ENCODE results near the gene SLC19A1.
"Not testable (repeated sequence)": the region's sequence is repeated elsewhere in the genome, so short reads cannot be mapped to it uniquely, and the experiment has no call there.

SLC19A1 gene

DNA sequence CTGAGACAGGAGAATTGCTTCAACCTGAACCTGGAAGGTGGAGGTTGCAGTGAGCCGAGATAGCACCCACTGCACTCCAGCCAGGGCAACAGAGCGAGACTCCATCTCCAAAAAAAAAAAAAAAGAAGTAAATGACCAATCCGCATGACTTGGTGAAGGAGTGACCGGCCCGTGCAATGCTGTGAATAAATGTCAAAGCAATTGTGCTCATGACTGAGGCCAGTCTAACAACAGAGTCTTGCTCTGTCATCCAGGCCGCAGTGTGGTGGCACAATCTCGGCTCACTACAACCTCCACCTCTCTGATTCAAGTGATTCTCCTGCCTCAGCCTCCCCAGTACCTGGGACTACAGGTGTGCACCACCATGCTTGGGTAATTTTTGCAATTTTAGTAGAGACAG lies 27.8 kb upstream of the SLC19A1 start:
- no peak overlapping the region for H3K4me3 ChIP-seq (ENCODE audit: low read depth, low read length)
- H3K9me3 ChIP-seq (ENCODE audit: control insufficient read depth, low read length): no peaks in the 10 kb centered on the region
- no peak overlapping the region for H3K27ac ChIP-seq
- no peak overlapping the region for H3K4me2 ChIP-seq (ENCODE audit: low read length)
- H3K9ac ChIP-seq: no peak overlapping the region
- no peaks in the 10 kb centered on the region for H3K27me3 ChIP-seq (ENCODE audit: control insufficient read depth, insufficient read depth, low read length)
- no peak overlapping the region for H2AFZ ChIP-seq
- H3K36me3 ChIP-seq (ENCODE audit: control insufficient read depth, insufficient read depth, low read length): no peaks in the 10 kb centered on the region
- H3K79me2 ChIP-seq: no peaks in the 10 kb centered on the region
- TF ChIP-seq, protein P1, sequence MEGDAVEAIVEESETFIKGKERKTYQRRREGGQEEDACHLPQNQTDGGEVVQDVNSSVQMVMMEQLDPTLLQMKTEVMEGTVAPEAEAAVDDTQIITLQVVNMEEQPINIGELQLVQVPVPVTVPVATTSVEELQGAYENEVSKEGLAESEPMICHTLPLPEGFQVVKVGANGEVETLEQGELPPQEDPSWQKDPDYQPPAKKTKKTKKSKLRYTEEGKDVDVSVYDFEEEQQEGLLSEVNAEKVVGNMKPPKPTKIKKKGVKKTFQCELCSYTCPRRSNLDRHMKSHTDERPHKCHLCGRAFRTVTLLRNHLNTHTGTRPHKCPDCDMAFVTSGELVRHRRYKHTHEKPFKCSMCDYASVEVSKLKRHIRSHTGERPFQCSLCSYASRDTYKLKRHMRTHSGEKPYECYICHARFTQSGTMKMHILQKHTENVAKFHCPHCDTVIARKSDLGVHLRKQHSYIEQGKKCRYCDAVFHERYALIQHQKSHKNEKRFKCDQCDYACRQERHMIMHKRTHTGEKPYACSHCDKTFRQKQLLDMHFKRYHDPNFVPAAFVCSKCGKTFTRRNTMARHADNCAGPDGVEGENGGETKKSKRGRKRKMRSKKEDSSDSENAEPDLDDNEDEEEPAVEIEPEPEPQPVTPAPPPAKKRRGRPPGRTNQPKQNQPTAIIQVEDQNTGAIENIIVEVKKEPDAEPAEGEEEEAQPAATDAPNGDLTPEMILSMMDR (IDR thresholded peaks at IDR 0.05): no peak
- H3K4me1 ChIP-seq: no peaks in the 10 kb centered on the region

DNA sequence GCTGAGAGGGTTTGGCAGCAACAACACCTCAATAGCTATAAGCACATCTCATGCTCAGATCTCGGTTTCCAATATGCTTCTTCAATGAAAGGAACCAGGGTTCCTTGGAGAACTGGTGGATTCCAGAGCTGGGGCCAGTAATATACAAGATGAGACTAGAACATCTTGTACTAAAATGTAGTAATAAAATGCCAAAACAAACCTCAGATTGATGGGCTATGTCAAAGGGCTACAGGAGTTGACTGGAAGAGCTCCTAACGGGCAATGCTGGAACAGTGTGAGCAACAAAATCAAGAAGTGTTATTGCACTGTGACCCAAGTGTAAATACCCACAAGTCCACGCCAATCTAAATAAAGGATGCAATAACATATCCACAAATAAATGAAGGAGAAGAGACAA lies 26.1 kb upstream of the SLC19A1 start:
- H2AFZ ChIP-seq: no peak overlapping the region
- no peaks in the 10 kb centered on the region for H3K27me3 ChIP-seq (ENCODE audit: control insufficient read depth, insufficient read depth, low read length)
- H3K4me1 ChIP-seq: no peaks in the 10 kb centered on the region
- no peak overlapping the region for H3K4me2 ChIP-seq (ENCODE audit: low read length)
- H3K9me3 ChIP-seq (ENCODE audit: control insufficient read depth, low read length): no peaks in the 10 kb centered on the region
- no peak overlapping the region for H3K4me3 ChIP-seq (ENCODE audit: low read depth, low read length)
- no peak overlapping the region for H3K9ac ChIP-seq
- no peaks in the 10 kb centered on the region for H3K36me3 ChIP-seq (ENCODE audit: control insufficient read depth, insufficient read depth, low read length)
- TF ChIP-seq, protein P1 (IDR thresholded peaks at IDR 0.05): no peak
- H3K79me2 ChIP-seq: no peaks in the 10 kb centered on the region
- no peak overlapping the region for H3K27ac ChIP-seq

DNA sequence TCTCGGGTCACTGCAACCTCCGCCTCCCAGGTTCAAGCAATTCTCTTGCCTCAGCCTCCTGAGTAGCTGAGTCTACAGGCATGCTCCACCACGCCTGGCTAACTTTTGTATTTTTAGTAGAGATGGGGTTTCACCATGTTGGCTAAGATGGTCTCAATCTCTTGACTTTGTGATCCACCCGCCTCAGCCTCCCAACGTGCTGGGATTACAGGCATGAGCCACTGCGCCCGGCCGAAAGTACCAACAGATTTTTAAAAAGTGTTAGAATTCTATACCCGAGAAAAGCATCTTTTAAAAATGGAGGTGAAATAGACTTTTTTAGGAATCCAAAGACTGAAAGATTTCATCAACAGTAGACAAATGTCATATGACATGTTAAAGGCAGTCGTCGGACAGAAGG lies 21.9 kb upstream of the SLC19A1 start:
- not testable (repeated sequence) for H3K9ac ChIP-seq; H3K27me3 ChIP-seq (ENCODE audit: control insufficient read depth, insufficient read depth, low read length); H3K79me2 ChIP-seq; H3K27ac ChIP-seq; H3K36me3 ChIP-seq (ENCODE audit: control insufficient read depth, insufficient read depth, low read length); H3K4me2 ChIP-seq (ENCODE audit: low read length); H3K4me3 ChIP-seq (ENCODE audit: low read depth, low read length); H2AFZ ChIP-seq; H3K9me3 ChIP-seq (ENCODE audit: control insufficient read depth, low read length); H3K4me1 ChIP-seq

DNA sequence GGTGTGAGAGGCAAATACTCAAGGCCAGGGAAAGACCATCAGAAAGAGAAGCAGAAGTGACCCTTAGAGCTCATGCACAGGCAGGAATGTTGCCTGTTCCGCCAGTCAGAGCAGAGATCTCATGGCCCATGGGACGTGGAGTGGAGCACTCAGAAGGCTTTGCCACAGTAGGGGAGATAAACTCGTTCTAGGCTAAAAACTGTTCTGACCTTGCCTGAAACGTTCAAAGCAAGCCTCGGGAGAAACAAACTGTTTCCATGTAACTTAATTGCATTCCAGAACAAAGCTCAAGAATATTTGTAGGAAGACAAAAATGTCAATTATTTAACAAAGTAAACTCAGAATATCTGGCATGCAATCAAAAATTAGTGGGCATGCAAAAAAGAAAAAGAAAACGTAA lies 20.7 kb upstream of the SLC19A1 start:
- no peak overlapping the region for H3K4me2 ChIP-seq (ENCODE audit: low read length)
- no peaks in the 10 kb centered on the region for H3K36me3 ChIP-seq (ENCODE audit: control insufficient read depth, insufficient read depth, low read length)
- TF ChIP-seq, protein P1 (IDR thresholded peaks at IDR 0.05): no peak
- no peak overlapping the region for H3K27ac ChIP-seq
- H3K4me1 ChIP-seq: no peaks in the 10 kb centered on the region
- H3K27me3 ChIP-seq (ENCODE audit: control insufficient read depth, insufficient read depth, low read length): no peaks in the 10 kb centered on the region
- no peak overlapping the region for H3K4me3 ChIP-seq (ENCODE audit: low read depth, low read length)
- H2AFZ ChIP-seq: no peak overlapping the region
- no peaks in the 10 kb centered on the region for H3K79me2 ChIP-seq
- no peak overlapping the region for H3K9ac ChIP-seq
- H3K9me3 ChIP-seq (ENCODE audit: control insufficient read depth, low read length): no peaks in the 10 kb centered on the region

DNA sequence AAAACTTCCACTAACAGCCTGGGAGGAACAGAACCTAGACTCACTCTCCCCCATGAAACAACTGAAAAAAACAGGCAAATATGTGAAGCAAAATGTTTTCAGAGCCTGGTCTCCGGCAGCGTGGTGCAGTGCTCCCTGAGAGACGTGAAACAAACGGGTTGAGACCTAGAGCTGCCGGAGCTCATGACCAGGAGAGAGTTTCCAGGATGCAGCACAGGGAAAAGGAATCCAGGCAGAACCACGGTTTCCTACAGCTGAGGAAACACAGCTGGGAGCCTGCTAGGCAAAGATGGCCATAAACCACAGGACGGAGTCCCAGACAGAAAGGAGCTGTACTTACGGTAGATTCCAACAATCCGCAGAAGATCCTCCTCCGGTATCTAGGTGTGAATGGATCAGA lies 20.2 kb upstream of the SLC19A1 start:
- no peak overlapping the region for H3K27ac ChIP-seq
- no peak overlapping the region for H3K9ac ChIP-seq
- no peak overlapping the region for H3K4me2 ChIP-seq (ENCODE audit: low read length)

DNA sequence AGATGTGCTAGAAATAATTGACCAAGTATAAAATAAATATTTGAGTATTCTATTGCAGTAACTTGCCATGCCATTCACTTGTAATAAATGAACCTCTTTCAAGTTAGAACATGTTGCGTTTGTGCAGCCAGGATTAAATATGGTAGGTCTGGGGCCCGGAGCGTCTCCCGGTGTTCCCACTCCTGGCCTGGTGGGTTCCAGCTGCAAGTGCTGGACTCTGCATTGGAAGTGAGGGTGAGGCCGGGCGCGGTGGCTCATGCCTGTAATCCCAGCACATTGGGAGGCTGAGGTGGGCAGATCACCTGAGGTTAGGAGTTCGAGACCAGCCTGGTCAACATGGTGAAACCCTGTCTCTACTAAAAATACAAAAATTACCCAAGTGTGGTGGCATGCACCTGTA lies 19.0 kb upstream of the SLC19A1 start:
- H3K9ac ChIP-seq; H3K9me3 ChIP-seq (ENCODE audit: control insufficient read depth, low read length); H3K4me3 ChIP-seq (ENCODE audit: low read depth, low read length); H3K27me3 ChIP-seq (ENCODE audit: control insufficient read depth, insufficient read depth, low read length); H3K27ac ChIP-seq; H3K4me1 ChIP-seq; H3K79me2 ChIP-seq; H2AFZ ChIP-seq; H3K4me2 ChIP-seq (ENCODE audit: low read length); H3K36me3 ChIP-seq (ENCODE audit: control insufficient read depth, insufficient read depth, low read length): not testable (repeated sequence)

More for the DNA sequence above, 20.2 kb upstream of the SLC19A1 start:
- Histone ChIP-seq H3K4me1 (no peaks in the 10 kb centered on the region), H3K79me2 (no peaks in the 10 kb centered on the region), H3K36me3 (ENCODE audit: control insufficient read depth, insufficient read depth, low read length) (no peaks in the 10 kb centered on the region), H3K9me3 (ENCODE audit: control insufficient read depth, low read length) (no peaks in the 10 kb centered on the region), H2AFZ (no peak overlapping the region), H3K27me3 (ENCODE audit: control insufficient read depth, insufficient read depth, low read length) (no peaks in the 10 kb centered on the region), H3K4me3 (ENCODE audit: low read depth, low read length) (no peak overlapping the region)
- TF ChIP-seq, protein P1 (IDR thresholded peaks at IDR 0.05): no peak
